HT-29 (cell line): Measurements from ENCODE around the gene TTLL5. TPM values are rescaled to one million over a fixed set of nuclear protein-coding genes. Genes with fewer than 3 reads are reported as not detected.

Experiments used
- DNase-seq: peaks from one replicate; pipeline ENCODE4 v3.0.0-alpha.2; 2015; ENCODE audit warnings: low spot score
- total RNA-seq: library from RNA; depleted of rRNA; stranded (reverse); fragments of >200 nt; shearing (Covaris generic); gene quantifications from 2 replicates; pipeline ENCODE4 v1.2.3, GENCODE V29; 2014

TTLL5 gene
- total RNA-seq, 1 experiment from 2014 or later = 20.5 TPM

DNA sequence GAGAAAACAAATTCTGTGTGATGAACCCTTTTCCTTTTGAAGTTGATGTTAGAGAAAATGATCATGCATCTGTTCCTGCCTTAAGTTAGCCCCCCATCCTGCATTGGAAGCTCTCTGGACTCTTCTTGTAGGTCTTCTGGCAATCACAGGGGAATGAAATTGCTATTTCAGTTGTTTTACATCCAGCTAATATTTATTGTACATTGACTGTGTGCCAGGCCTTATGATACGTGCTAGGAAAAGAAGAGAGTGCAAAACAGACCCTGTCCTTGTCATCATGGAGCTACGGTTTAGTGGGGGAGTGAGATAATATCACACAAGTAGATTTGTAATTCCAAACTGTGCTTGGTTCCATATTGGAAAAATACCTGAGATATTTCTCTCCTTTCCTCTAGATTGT lies 202.2 kb downstream of the TTLL5 start:
- no peak for DNase-seq

DNA sequence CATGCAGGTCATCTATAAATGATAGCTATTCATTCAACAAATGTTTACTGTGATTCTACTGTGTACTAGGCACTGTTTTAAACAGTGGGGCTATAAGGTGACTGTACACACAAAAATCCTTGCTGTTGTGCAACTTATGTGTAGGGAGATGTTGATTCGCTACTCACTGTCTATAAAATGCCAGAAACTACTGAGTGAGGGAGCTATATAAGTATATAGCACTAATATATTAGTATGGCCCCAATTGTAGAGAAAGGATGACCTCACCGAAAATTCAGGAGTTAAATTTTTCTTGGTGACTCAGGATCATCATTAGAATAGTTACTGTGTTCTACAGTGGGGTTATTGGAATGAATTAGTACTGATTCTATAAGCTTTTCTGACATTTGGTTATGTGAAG lies 203.3 kb downstream of the TTLL5 start:
- no peak for DNase-seq

DNA sequence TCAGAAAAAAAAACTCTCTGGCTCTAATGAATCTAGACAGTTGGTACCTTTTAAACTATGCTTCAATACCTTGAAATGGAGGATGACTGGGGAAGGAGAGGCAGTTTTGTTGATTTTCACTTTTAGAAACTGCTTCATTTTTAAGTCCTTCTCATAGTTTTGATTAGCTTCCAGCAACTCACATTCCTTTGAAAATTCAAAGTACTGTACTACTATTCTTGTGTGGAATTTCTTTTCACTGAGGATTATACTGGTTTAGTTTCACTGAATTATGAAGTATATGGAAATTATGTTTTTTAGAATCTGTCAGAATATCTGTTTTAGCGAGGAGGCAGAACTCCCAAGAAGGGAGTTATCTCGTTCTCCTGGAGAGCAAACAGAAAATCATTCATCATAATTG lies 204.5 kb downstream of the TTLL5 start:
- DNase-seq = no peak

DNA sequence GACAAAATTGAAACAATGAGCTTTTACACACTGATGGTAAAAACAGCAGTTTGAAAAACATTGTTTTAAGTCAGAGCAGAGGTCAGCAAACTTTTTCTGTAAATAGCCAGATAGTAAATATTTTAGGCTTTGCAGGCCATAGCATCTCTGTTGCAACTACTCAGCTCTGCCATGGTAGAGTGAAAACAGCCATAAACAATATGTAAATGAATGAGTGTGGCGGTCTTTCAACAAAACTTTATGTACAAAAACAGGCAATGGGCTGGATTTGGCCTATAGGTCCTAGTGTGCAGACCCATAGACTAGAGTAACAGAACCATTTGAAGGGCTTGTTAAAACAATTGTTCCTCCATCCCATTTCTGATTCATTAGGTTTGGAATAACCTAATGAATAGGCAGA lies 205.9 kb downstream of the TTLL5 start:
- DNase-seq = no peak

DNA sequence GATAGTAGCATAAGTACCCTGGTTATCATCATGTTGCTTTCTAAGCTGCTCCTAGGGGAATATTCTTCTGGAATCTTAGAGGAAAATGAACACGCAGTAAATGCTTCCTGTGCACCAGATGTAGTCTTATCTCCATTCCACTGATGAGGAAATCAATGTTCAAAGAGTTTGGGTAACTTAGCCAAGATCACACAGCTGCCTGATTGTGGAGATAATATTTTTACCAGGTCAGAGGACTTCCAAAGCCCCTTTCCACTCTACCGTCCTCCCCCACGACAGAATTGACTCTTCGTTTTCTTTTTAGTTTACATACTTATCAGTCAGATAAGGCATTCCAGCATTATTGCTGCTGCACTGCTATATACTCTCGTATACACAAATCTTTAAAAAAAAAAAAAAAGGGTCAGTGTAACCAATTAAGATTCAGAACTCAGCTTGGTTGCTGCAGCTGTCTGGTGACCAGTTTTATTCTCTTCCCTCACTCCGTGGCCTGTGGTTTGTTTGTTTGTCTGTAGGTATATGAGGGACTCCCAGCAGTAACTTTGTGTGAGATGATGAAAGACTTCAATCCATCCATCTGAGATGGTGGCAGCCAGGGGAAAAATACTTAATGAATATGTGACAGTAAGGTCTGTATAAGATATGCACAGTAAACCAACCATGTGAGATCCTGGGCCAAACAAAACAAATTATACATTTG lies 210.3 kb downstream of the TTLL5 start:
- DNase-seq = no peak

DNA sequence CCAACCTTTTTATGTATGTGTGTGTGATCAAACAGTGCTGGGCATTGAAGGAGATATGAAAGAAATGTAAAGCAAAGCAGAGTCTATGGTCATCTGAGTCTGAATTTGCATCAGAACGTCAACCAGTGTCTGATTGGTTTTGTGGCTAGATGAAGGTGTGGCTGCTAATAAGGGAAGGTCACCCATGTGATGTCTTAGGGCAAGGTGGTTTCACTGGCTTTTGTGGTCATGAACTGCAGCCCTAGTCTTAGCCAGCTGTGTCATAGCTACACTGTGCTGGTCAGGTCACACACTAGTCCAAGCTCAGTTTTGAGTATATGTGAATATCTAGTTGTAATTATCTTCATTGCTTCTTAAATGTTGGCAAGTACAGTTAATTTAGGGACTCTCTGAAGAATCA lies 214.9 kb downstream of the TTLL5 start:
- DNase-seq = no peak

DNA sequence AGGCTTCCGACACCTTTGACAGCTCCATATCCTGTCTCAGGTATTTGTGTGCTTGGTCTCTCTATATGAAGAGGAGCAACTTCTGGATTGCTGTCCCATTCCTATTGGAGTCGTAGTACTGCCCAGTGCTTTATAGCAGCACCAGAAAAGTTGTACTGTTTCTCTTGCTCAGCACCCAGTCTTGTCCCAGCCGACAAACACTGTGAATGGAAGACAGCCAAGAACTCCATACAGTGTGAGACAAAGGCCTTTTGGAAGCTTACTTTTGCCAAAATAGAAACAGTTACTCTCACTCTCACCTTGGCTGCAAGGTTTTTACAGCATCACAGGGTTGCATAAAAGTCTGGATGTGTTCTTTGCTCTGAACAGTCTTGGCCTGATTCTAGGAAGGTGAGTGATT lies 215.5 kb downstream of the TTLL5 start:
- no peak for DNase-seq

DNA sequence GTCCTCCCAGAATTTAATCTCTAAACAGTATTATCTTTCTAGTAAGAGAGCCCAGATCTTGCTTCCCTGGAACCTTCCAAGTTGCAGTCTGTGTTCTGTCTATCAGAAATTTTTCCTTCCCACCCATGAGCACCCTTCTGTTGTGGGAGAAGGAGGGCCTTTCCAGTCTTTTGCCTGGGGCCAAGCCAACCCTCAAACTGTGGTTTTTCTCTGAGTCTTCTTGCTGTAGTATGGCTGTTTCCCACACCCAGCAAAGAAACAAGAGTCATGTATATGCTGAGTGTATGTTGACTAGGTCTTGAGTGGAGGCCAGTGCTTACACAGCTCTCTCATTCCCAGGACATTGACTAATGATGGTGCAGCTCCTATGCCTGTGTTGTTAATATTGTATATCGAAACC lies 216.2 kb downstream of the TTLL5 start:
- no peak for DNase-seq

DNA sequence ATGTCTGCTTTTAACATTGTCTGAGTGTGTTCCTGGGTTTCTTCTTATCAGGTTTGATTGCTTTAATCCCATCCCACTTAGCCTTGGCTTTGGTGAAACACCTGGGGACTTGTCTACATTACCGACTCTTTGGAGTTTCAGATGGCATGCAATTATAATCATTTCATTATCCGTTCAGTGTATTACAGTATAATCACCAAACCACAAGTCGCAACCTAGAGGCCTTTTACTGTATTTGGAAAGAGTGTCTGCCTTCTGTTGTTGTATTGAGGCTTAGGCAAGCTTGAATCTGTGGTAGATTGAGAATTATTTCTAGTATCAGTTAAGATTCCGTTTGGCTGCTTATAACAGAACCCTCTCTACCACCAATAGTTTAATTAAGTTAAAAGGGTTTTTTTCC lies 216.8 kb downstream of the TTLL5 start:
- DNase-seq = no peak

DNA sequence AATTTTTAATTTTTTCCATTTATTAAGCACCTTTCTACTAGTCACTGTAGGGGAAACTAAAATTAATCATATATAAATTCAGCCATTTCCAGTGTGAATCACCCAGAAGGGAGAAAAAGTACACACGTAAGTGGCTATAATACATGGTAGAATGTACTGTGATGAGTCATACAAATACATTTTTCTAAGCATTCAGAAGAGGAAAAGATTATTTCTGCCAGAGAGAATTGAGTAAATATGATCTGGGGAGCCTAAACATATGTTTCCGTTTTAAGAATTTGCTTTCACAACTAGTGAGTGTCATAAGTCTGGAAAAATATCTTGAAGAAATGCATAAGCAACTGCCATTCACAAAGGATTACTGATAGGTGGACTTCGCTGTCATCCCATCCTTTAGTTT lies 218.0 kb downstream of the TTLL5 start:
- no peak for DNase-seq

DNA sequence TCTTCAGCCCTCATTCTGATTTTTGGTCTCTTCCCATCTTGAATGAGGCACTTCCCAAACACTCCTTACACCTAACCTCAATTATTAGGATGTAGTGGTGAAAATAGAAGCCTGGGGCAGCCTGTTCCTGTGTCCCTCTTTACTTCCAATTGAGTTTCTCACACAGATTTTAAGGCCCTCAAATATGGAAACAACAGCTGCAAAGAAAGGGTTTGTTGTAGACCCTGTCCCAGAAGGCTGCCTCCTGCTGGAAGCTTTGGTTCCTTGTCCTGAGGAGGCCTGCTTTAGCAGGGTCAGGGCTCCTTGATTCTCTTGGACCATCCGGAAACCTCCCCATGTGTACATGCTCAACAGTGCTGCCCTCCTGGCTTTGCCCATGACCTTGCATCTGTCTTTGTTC lies 219.5 kb downstream of the TTLL5 start:
- DNase-seq = no peak

DNA sequence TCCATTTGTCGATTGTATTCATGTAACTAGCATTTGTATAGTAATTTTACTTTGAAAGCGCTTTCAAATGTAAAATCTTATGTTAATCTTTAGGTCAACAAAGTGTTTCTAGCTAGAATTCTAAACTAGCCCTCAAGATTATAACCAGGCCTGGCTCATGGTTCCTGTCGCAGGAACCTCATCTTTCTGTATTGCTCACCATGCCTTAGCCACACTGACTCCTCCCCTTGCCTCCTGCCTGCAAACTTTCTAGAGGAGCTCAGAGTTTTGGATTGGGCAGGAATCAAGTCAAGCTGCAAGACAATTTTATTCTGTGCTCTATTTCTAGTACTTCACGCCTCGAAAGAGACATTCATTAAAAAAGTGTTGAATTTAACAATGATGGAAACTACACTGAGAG lies 220.9 kb downstream of the TTLL5 start:
- no peak for DNase-seq

DNA sequence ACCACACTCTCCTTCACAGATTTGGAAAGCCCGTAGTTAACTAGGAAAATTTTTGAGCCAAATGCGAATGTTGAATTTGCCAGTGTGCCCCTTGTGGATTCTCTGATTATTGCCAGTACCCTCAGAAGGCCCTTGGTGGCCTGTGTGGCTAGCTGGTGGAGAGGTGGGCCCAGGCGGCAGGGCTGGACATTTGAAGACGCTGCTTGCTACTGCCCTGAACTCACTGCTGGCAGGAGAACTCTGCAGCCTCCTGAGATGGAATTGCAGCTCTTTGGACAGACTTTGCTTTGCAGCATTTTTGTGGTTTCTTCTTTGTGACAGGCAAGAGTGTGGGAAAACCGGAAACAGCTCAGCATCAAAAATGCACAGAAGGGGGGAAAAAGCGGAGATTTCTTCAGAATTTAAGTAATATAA lies 223.2 kb downstream of the TTLL5 start:
- no peak for DNase-seq

DNA sequence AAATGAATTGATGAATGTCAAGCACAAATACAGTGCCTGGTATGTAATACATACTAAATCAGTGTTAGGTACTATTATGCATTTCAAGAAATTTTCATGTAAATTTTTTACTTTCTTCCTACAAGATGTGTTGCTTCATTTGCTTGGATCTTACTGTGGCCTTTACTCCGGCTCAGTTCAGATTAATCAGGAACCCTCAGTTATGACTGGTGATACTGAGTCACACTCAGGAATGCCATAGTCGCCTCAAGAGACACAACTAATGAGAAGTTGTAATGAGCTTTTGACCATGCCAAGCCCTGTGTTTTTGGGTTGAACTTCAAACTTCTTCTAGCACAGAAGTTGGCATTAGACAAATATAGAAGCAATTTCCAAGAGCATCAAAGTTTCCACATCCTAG lies 224.8 kb downstream of the TTLL5 start:
- DNase-seq = no peak

DNA sequence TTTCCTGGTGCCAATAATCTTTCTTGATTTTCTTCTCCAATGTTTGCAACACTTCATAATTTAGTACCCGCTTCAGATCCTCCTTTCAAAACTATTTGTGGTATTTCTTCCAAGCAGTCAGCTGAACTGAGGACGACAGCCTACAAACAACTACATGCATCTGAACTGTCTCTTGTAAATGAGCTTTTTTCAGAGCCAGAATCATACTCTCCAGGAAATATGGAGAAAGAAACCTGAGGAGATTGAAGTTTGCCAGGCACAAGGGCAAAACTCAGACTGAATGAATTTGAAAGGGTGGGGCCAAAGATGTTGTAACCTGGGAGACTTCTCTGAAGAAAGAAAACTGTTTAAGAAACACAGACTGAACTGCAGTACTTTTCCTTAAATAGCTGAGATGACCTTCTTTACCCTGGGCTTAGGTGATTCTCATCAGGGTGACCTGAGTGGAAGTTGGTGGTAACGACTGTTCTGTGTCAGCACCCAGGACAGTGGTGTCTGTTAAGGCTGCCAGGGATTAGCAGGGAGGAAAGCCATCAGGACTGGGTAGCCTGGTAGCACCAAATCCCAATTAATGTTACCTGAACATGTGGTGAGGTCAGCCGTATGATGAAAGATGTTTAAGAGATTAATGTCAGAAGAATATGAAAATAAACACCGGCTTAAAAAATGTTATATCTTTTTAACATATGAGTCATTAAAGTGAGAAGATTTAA lies 225.7 kb downstream of the TTLL5 start:
- DNase-seq = no peak

DNA sequence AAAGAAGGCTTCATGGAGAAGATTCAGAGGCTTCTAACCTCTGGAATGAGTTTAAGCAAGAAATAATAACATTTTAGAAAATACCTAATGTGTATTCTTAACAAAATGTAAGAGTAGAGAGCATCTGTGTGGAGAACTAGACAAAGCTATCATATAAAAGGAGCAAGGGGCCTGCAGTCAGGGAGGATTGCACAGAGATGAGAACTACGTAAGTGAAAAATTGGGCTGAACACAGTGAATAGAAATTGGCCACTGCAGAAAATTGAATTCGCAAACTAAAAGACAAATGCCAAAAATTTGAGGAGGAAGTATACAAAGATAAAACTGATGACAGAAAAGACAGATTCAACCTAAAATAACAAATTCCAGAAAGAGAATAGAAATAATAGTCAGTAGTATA lies 227.9 kb downstream of the TTLL5 start:
- no peak for DNase-seq

DNA sequence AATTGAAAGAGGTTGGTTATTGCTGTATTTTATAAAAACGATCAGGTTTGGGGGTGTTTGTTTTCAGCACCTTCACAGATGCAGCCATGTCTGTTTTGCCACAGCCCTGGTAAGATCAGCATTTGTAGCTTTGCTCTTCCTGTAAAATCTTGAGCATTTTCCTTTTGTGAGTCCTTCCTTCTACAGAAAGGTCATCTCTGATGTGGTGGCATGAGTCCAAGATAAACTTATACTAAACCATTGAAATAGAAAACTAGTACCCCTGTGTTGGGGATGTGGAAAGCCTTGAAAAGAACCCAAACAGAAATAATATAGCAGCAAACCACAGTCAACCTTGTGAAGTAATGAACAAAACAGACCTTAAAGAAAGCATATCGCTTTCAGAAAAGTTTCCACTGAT lies 235.3 kb downstream of the TTLL5 start:
- no peak for DNase-seq

DNA sequence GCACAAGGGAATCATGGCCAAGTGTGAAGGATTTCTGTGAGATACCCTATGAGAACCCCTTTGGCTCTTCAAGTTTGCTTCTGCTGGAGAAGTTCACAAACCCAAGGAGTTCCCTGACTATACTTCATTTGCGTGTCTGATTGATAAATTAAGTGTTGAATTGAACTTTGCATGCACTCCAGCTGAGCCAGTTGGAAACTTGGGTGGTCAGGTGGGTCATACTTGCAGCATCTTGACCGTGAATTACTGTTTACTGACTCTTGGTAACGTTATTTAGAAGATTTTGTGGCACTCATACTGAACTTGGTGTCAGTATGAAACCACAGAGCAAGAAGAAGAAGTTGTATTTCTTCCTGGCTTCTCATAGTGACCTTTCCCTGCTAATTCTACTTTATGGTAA lies 243.3 kb downstream of the TTLL5 start:
- no peak for DNase-seq

DNA sequence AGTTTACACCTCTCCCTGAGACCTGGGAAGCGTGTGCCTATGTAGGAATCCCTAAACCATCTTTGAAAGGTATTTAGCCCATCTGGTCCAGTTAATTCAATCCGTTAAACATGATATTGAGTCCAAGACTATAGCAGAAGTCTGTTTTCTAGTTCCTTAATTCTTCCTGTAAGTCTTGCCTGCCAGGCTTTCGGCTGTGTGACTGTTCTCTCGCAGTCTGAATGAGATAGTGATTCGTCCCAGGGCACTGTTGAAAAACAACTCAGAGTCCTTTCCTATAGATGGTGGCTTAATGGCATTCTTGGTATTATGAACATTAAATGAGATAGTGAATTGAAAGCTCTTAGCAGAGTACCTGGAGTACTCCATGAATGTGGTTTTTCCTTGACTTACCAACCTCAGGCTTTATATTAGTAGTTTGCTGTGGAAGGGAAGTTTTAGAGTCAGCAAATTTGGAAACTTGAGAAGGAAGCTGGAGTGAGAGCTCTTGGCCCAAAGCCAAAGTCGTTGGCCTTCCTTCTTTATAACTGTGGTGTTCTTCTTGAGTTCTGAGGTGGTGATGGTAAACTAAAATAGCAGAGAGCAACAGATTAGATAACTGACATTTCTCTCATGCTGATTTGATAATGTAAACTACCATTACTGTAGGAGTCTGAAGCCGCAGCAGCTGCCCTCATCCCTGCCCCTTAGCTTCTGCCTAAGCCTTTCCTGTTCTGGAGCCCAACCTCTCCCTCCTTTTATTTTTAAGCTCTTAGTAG lies 244.3 kb downstream of the TTLL5 start:
- no peak for DNase-seq

DNA sequence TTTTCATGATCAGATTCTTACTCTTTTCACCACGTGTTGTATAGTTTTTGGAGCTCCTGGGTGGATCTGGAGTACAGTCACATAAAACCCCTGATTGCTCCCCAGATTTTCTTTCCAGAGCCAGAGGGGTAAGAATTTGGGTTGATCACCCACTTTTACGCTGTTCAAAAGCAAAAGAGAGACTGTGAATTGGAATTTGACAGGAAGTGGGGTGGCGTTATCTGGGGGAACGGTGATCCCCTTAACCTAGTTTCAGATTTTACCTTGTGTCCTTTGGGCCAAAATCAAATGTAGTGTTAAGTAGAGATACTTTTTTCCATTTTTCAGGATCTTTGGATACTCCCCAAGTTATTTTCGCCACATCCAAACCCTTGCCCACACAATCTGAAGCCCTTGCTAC lies 245.2 kb downstream of the TTLL5 start:
- no peak for DNase-seq

DNA sequence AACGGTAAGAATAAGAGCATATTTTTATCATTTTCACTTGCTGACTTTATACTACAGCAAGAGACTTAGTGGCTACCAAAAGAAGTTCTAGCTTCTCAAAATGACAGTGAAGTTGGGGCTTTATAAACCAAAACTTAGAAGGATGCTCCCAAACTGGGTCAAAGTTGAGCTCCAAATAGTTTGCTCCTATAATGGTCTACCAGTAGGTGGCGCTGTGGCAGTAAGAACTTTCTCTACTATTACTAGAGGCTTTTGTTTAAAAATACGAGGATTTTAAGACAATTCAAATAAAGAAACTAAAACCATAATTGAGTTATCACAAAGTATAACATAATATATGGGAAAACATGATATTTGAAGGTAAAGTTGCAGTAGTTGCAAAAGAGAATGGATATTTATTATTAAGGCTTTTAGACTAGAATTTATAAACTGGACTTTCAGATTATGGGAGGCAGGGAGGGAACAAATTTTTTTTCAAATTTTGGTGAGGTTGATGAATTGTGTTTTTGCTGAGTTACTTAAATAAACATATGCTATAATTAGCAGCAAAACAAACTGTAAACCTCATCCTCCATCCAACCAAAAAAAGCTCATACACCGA lies 245.7 kb downstream of the TTLL5 start:
- DNase-seq = peak; percentile 58

DNA sequence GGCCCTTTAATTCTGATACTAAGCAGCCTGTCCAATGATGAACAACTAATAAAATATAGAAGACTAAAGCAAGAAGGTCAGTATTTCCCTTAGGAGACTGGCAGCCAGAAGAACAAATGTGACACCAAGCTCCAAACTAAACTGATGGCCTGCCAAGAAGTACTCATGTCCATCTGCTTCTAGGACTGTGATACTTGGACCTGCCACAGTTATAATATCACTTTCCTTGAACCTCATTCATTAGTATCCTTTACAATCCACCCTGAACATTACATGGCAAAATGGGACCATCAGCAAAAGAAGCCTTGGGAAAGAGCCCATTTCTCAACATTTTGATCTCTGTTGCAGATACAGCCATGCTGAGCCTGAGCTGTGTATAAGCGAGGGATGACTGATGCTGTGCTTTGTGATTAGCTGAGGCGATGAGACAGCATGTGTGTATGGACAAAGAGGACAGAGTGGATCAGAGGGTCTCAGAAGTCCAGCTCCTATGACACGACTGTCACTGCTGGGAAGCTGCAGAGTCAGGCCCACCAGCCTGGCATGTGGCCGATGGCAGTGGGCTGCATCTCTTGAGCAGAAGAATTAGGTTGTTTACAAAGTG lies 246.8 kb downstream of the TTLL5 start:
- DNase-seq = no peak
